ENCODE measurements around the gene MTERF4. TPM values are rescaled to one million over a fixed set of nuclear protein-coding genes. Genes with fewer than 3 reads are reported as not detected.

Gene MTERF4
- total RNA-seq, 6 experiments from 2014 or later = 12.1 to 26.3 (median 17.0) TPM

DNA sequence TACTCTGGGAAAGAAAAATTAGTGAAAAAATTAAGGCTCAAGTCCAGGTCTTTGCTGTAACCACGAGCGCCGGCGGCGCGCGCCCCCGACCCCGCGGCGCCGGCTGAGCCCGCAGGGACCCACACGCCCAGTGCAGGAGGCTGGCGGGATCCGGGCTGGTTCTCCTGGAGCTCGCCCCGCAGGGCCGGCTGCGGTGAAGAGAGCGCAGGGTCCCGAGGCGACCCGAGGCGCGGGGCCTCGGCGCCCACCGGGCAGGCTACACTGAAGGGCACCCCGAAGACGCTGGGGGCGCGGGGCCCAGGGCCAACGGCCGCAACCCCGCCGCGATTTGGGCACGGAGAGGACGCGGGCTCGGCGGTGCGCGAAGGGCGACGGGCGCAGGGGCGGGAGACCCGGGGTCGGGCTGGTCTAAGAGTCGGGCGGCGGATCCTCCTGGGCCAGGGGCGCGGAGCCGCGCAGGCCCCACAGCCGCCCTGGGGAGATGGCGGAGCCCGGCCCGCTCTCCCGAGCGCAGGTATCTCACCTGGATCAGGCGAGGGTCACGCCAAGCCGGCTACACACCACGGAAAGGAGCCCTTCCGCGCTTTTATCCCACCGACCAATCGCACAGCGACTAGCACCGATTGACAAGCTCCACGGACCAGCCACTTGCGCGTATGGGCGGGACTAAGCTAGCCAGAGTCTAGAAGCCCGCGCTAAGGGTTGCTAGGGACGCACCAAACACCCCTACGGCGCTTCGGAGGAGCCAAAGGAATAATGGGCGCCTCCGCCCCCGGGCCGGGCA is 47.0 kb upstream of the MTERF4 start, which contains the start of gene PASK:
PASK (minus strand) TSS at position 582 of the 784 bp plus-strand sequence. CDS start 6,440 bp downstream, outside the sequence.
- no peak for TF ChIP-seq POLR2A (IDR thresholded peaks at IDR 0.05)
- TF ChIP-seq, protein P1, sequence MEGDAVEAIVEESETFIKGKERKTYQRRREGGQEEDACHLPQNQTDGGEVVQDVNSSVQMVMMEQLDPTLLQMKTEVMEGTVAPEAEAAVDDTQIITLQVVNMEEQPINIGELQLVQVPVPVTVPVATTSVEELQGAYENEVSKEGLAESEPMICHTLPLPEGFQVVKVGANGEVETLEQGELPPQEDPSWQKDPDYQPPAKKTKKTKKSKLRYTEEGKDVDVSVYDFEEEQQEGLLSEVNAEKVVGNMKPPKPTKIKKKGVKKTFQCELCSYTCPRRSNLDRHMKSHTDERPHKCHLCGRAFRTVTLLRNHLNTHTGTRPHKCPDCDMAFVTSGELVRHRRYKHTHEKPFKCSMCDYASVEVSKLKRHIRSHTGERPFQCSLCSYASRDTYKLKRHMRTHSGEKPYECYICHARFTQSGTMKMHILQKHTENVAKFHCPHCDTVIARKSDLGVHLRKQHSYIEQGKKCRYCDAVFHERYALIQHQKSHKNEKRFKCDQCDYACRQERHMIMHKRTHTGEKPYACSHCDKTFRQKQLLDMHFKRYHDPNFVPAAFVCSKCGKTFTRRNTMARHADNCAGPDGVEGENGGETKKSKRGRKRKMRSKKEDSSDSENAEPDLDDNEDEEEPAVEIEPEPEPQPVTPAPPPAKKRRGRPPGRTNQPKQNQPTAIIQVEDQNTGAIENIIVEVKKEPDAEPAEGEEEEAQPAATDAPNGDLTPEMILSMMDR (IDR thresholded peaks at IDR 0.05) = no peak
- DNase-seq = peak; percentile 94 to 97 (median 97)
- peaks cover 0 to 14% (median 2%) of the 10 kb centered on the region in 4 donors for H3K4me1 ChIP-seq
- intact Hi-C loops (cut with DNase I) = no loop called here
- no peaks in the 10 kb centered on the region for H3K27me3 ChIP-seq
- H3K27ac ChIP-seq = peak within 1 kb of the TSS in 1 of 3 donors; percentile 49
- no peaks in the 10 kb centered on the region for H3K36me3 ChIP-seq
- WGBS (ENCODE audit: insufficient coverage, low coverage, low lambda C conversion rate, missing lambda C conversion rate) = 0% methylated on average over 13 of the region's 88 CpGs
- peak; percentile 88 to 93 (median 91) for ATAC-seq
- no peaks in the 10 kb centered on the region for H3K9me3 ChIP-seq
- peak within 1 kb of the TSS; percentile 92 to 99 (median 94) for H3K4me3 ChIP-seq

DNA sequence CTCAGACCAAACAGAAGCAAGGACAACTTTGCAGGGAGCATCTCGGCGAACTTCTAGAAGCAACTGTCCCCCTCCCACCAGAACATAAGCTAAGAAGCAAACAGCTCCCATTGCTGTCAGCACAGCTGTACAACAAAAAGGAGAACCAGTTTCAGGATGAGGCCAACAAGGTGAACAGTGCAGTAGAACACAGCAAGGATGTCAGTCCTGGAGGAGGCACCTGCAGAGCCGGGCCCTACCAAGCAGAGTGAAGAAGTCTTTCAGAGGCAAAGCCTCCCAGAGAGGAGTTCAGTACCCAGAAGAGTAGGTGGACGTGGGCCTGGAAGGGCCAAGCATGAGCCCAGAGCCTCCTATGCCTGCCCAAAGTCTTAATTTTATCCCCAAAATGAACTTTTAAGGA is 46.2 kb upstream of the MTERF4 start:
- Histone ChIP-seq H3K4me1 (peaks cover 0 to 14% (median 2%) of the 10 kb centered on the region in 4 donors), H3K9me3 (no peaks in the 10 kb centered on the region), H3K36me3 (no peaks in the 10 kb centered on the region), H3K4me3 (no peak overlapping the region), H3K27me3 (no peaks in the 10 kb centered on the region), H3K27ac (no peak overlapping the region)
- TF ChIP-seq POLR2A (IDR thresholded peaks at IDR 0.05) = no peak
- TF ChIP-seq, protein P1 (IDR thresholded peaks at IDR 0.05) = no peak
- intact Hi-C loops (cut with DNase I) = no loop called here
- WGBS (ENCODE audit: insufficient coverage, low coverage, low lambda C conversion rate, missing lambda C conversion rate) = 82% methylated on average over 3 of the region's 4 CpGs
- no peak for DNase-seq
- no peak for ATAC-seq

DNA sequence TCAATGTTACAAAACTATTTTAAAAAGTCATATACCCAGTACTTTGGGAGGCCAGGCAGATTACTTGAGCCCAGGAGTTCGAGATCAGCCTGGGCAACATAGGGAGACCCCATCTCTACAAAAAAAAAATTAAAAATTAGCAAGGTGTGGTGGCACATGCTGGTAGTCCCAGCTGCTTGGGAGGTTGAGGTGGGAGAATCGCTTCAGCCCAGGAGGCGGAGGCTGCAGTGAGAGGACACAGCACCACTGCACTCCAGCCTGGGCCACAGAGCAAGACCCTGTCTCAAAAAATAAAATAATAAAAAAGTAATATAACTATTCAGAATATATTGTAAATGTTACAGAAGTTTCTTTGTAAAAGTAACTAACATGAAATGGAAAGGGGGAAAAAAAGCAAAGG is 45.2 kb upstream of the MTERF4 start:
- ATAC-seq (no peak), DNase-seq (no peak)
- Histone ChIP-seq H3K27me3 (no peaks in the 10 kb centered on the region), H3K9me3 (no peaks in the 10 kb centered on the region), H3K4me3 (no peak overlapping the region), H3K36me3 (no peaks in the 10 kb centered on the region), H3K27ac (no peak overlapping the region), H3K4me1 (peaks cover 0 to 14% (median 2%) of the 10 kb centered on the region in 4 donors)
- 94% methylated on average over 1 of the region's 3 CpGs for WGBS (ENCODE audit: insufficient coverage, low coverage, low lambda C conversion rate, missing lambda C conversion rate)
- TF ChIP-seq, protein P1 (IDR thresholded peaks at IDR 0.05) = no peak
- no peak for TF ChIP-seq POLR2A (IDR thresholded peaks at IDR 0.05)
- intact Hi-C loops (cut with DNase I) = no loop called here

DNA sequence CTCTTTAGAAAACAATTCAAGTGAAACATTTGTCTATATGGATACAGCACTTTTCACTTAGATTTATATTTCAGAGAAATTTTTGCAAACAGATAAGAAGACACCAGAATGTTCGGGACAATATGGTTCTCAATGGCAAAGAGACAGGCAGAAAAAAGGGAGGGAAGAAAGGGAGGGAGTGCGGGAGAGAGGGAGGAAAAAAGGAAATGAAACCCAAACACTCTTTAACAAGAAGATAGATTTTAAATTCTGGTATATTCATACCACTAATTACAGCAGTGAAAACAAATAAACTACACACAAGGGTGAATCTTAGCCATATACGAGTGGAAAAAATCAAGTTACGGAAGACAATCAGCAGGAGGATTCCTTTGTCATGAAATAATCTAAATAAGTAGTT is 44.2 kb upstream of the MTERF4 start:
- peaks cover 0 to 14% (median 2%) of the 10 kb centered on the region in 4 donors for H3K4me1 ChIP-seq
- intact Hi-C loops (cut with DNase I) = no loop called here
- no peak for DNase-seq
- no peak overlapping the region for H3K27ac ChIP-seq
- H3K4me3 ChIP-seq = no peak overlapping the region
- WGBS (ENCODE audit: insufficient coverage, low coverage, low lambda C conversion rate, missing lambda C conversion rate) = 76% methylated on average over 4 of the region's 4 CpGs
- no peaks in the 10 kb centered on the region for H3K27me3 ChIP-seq
- ATAC-seq = no peak
- H3K36me3 ChIP-seq = no peaks in the 10 kb centered on the region
- TF ChIP-seq, protein P1 (IDR thresholded peaks at IDR 0.05) = no peak
- TF ChIP-seq POLR2A (IDR thresholded peaks at IDR 0.05) = no peak
- no peaks in the 10 kb centered on the region for H3K9me3 ChIP-seq
